ENCODE results near the gene MTIF2. TPM values are rescaled to one million over a fixed set of nuclear protein-coding genes. Genes with fewer than 3 reads are reported as not detected.
"Not testable (repeated sequence)": the region's sequence is repeated elsewhere in the genome, so short reads cannot be mapped to it uniquely, and the experiment has no call there.

MTIF2 gene
- total RNA-seq, 2 experiments from 2014 or later, result 43.9 to 44.2 TPM

DNA sequence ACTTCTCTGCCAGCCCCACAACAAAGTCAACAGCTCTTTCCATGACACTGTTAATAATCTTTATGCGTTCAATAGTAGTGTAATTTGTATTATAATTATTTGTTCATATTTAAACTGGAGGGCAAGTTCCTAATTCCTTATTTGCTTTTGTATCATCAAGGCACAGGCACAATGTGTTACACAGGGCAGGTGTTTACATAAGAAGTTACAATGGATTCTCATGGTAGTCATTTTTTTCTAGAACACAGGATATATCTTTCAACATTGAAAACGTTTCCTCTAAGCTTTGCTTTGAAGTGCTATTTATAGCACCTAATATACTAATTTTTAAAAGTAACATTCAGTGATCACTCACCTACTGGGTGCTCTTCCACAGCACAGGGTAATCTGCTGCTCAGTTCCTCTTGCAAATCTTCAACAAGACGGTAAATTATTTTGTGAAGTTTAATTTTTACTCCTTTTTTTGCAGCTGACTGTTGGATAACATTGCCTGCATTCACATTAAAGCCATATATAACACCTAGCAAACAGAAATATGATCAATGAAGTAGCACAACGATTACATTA is 29.3 kb downstream of the MTIF2 start:
- CTCF ChIA-PET, result no interaction called here
- intact Hi-C loops (cut with micrococcal nuclease), result no loop called here
- H3K4me3 Mint-ChIP-seq, result no peak overlapping the region
- H3K27me3 Mint-ChIP-seq (ENCODE audit: low read depth), result no peaks in the 10 kb centered on the region
- H3K9me3 Mint-ChIP-seq, result no peaks in the 10 kb centered on the region
- peaks cover 26% of the 10 kb centered on the region for H3K36me3 Mint-ChIP-seq (ENCODE audit: low read depth)
- peaks cover 18% of the 10 kb centered on the region for H3K4me1 Mint-ChIP-seq (ENCODE audit: low read depth)
- H3K27ac Mint-ChIP-seq, result no peak overlapping the region
- DNase-seq, result no peak

DNA sequence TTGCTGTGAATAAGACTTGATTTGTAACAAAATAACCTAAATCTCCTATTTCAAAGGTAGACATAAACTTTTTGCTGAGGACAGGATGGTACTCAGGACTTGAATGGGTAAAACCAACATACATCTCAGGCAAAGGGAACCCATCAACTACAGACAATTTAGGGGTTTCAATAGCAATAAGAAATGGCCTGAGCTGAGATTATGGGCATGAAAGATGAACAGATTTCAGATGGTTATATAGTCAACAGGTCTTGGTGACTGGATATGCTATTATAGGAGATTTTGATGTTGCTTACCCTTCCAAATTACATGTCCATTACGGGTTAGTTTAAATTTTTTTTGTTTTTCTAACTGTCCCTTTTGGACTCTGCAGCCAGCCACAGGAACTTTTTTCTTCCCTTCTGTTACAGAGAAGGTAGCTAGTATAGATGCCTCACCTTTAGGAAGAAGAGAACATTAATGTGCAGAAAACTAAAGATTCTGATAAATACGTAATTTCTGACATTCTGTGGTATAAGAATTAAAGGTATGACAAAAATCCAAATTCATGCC is 32.0 kb downstream of the MTIF2 start:
- intact Hi-C loops (cut with micrococcal nuclease), result no loop called here
- Mint-ChIP-seq H3K36me3 (ENCODE audit: low read depth) (peaks cover 40% of the 10 kb centered on the region), H3K27ac (no peak overlapping the region), H3K9me3 (no peaks in the 10 kb centered on the region), H3K4me3 (no peak overlapping the region), H3K27me3 (ENCODE audit: low read depth) (no peaks in the 10 kb centered on the region), H3K4me1 (ENCODE audit: low read depth) (peaks cover 30% of the 10 kb centered on the region)
- no peak for DNase-seq
- CTCF ChIA-PET, result no interaction called here

DNA sequence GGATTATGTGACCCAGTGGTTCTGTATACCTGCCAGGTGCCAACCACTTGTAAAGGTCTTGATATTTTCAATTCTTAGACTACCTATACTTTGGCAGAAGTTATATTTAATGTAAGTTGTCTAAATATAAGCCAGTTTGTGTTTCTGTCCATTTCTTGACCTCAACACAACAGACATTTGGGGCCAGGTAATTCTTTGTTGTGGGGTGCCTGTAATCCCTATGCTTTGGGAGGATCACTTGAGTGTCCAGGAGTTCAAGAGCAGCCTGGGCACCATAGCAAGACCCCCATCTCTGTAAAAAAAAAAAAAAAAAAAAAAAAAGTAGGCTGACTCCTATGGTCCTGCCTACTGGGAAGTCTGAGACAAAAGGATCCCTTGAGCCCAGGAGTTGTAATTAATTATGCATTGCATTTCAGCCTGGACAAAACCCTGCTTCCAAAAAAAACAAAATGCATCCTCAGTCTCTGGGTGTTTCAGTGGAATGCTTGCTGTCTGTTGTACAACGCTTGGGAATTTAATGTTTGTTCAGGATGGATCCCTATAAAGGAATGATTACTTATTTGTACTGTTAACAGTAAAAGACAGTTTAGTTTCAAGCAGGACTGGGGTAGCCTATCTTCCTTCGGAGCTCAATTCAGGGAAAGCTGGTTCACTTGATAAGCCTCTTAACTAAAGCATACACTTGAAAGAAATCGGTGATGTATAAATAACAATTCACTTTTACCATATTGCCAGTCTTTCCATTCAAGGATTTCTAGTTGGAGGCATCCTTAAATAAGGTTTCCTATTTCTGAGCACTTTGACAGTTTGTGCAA is 33.1 kb downstream of the MTIF2 start:
- H3K4me3 Mint-ChIP-seq, result no peak overlapping the region
- no peak for DNase-seq
- CTCF ChIA-PET, result no interaction called here
- H3K27me3 Mint-ChIP-seq (ENCODE audit: low read depth), result no peaks in the 10 kb centered on the region
- H3K9me3 Mint-ChIP-seq, result no peaks in the 10 kb centered on the region
- H3K27ac Mint-ChIP-seq, result peak overlapping the region; percentile 36
- H3K36me3 Mint-ChIP-seq (ENCODE audit: low read depth), result peaks cover 40% of the 10 kb centered on the region
- H3K4me1 Mint-ChIP-seq (ENCODE audit: low read depth), result peaks cover 34% of the 10 kb centered on the region
- intact Hi-C loops (cut with micrococcal nuclease), result no loop called here

DNA sequence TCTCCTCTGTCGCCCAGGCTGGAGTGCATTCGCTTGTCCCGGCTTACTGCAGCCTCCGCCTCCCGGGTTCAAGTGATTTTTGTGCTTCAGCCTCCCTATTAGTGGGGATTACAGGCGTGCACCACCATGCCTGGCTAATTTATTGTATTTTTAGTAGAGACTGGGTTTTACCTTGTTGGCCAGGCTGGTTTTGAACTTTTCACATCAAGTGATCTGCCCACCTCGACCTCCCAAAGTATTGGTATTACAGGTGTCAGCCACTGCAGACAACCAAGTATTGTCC is 35.4 kb downstream of the MTIF2 start:
- DNase-seq, result no peak
- no peaks in the 10 kb centered on the region for H3K9me3 Mint-ChIP-seq
- H3K27me3 Mint-ChIP-seq (ENCODE audit: low read depth), result no peaks in the 10 kb centered on the region
- H3K4me3 Mint-ChIP-seq, result peak overlapping the region; percentile 97
- H3K27ac Mint-ChIP-seq, result peak overlapping the region; percentile 95
- intact Hi-C loops (cut with micrococcal nuclease), result loop anchor here (2.0 to 5.0 kb wide), 4 partner anchors 661 to 1466 kb away; partner anchors contain the start of genes CHAC2 and PSME4
- H3K36me3 Mint-ChIP-seq (ENCODE audit: low read depth), result peaks cover 40% of the 10 kb centered on the region
- CTCF ChIA-PET, result no interaction called here
- peaks cover 43% of the 10 kb centered on the region for H3K4me1 Mint-ChIP-seq (ENCODE audit: low read depth)

DNA sequence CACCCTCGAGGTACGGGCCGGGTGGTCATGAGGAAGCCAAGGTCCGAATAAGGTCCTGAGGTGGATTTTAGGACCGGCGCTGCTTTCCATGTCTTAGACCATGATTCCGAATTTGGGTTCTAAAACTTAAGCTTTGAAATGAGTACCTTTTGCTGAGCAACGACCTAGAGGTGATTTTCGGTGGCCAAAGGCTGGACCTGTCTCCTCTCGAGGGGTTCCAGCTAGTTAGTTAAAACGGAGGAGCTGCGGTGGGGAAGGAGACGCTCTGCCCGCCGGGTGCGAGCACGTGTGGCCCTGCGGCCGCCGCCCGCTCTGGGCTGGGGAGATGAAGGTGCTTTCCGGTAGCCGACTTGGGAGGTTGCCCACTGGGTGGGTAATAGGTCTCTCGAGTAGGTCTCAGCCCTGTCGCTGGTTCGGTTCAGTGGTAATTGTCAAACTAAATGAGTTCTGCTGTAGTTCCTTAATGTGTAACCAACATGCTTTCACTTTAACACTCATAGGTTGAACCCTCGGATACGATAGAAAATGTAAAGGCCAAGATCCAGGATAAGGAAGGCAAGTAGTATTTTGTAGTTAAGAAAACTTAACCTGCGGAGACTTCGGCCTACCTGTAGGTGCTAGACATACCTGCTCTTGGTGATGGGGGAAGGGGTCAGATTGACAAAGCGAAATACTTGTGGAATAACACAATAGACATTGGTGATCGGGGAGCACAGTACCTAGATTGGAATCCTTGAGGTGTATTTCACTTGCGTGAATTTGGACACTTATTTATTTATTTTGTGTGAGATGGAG is 36.0 kb downstream of the MTIF2 start:
- H3K27me3 Mint-ChIP-seq (ENCODE audit: low read depth), result no peaks in the 10 kb centered on the region
- peak overlapping the region; percentile 97 for H3K4me3 Mint-ChIP-seq
- H3K9me3 Mint-ChIP-seq, result no peaks in the 10 kb centered on the region
- intact Hi-C loops (cut with micrococcal nuclease), result loop anchor here (1.0 to 5.0 kb wide), 15 partner anchors 10 to 1466 kb away; partner anchors contain the start of genes CFAP36, CHAC2, EML6 and MTIF2
- peaks cover 47% of the 10 kb centered on the region for H3K4me1 Mint-ChIP-seq (ENCODE audit: low read depth)
- CTCF ChIA-PET, result no interaction called here
- H3K36me3 Mint-ChIP-seq (ENCODE audit: low read depth), result peaks cover 39% of the 10 kb centered on the region
- peak overlapping the region; percentile 95 for H3K27ac Mint-ChIP-seq
- peak; percentile 59 for DNase-seq

DNA sequence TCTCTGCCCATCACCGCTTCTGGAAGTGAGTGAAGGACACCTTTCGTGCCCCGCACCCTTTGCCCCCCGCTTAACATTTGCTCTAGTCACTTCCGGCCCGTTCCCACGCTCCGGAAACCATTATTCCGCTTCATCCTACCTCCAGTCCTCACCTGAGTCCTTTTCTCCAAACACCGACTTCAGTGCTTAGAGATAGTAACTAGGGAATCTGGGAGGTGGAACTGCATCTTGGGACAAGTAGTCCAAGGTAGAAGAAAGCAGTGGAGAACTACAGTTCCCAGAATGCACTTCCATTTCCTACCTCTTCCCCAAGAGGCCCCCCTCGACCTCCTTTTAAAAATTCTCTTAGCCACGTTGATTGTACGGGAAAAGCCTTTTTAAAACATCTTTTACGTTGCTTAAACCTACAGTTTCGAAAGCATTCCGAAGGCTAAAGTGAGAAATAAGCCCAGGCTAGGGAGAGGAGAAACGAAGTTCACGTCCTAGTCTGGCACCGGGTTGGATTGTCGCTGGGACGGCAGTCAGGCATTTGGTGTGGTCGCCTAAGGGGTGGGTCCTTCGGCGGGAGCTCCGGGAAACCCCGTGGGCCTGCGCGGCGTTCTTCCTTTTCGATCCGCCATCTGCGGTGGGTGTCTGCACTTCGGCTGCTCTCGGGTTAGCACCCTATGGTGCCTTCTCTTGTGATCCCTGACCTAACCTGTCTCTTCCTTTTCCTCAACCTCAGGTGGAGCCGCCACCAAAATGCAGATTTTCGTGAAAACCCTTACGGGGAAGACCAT is 36.8 kb downstream of the MTIF2 start, which contains the start of the genes CLHC1 and RPS27A:
TSS of gene CLHC1 (minus strand) at position 210 of the 779 bp plus-strand sequence. CDS start 9,882 bp downstream, outside the sequence.
TSS of gene RPS27A (plus strand) at position 605 of the 779 bp plus-strand sequence. CDS start at position 742, 137 bp downstream.
- Mint-ChIP-seq H3K27ac (peak within 1 kb of the TSS; percentile 95), H3K4me1 (ENCODE audit: low read depth) (peaks cover 52% of the 10 kb centered on the region), H3K4me3 (peak within 1 kb of the TSS; percentile 97), H3K27me3 (ENCODE audit: low read depth) (no peaks in the 10 kb centered on the region), H3K9me3 (no peaks in the 10 kb centered on the region), H3K36me3 (ENCODE audit: low read depth) (peaks cover 41% of the 10 kb centered on the region)
- intact Hi-C loops (cut with micrococcal nuclease), result loop anchor here (1.0 to 5.0 kb wide), 15 partner anchors 9 to 1465 kb away; partner anchors contain the start of genes CFAP36, CHAC2, EML6 and MTIF2
- peak; percentile 94 for DNase-seq
- CTCF ChIA-PET, result no interaction called here

DNA sequence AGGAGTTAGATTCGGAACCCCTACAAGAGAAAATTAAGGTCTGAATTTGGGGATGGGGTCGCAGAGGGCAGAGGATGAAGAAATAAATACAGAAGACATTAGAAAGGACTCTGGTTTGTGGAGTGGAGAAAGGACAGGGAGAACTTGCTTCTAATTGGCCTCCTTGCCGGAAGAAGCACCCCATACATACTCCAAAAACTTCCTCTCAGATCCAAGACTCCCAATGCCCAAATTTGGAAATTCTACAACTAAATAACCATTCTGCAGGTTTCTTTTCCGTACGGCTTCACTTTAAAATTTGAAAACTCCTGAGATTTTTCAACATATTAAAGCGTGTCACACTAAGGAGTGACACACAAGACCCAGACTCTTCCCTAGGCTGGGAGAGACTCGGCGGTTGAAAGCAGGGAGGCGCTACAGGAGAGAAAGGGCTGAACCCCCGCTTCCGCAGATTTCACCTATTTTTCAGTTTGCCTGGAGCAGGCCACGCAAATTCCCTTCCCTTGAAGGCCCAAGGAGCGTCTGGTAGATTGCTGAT is 37.4 kb downstream of the MTIF2 start:
- peak overlapping the region; percentile 95 for H3K27ac Mint-ChIP-seq
- H3K36me3 Mint-ChIP-seq (ENCODE audit: low read depth), result peaks cover 41% of the 10 kb centered on the region
- DNase-seq, result no peak
- H3K4me1 Mint-ChIP-seq (ENCODE audit: low read depth), result peaks cover 53% of the 10 kb centered on the region
- H3K27me3 Mint-ChIP-seq (ENCODE audit: low read depth), result no peaks in the 10 kb centered on the region
- peak overlapping the region; percentile 97 for H3K4me3 Mint-ChIP-seq
- CTCF ChIA-PET, result no interaction called here
- intact Hi-C loops (cut with micrococcal nuclease), result loop anchor here (1.0 to 5.0 kb wide), 15 partner anchors 8 to 1464 kb away; partner anchors contain the start of genes CFAP36, CHAC2, EML6 and MTIF2
- H3K9me3 Mint-ChIP-seq, result no peaks in the 10 kb centered on the region

DNA sequence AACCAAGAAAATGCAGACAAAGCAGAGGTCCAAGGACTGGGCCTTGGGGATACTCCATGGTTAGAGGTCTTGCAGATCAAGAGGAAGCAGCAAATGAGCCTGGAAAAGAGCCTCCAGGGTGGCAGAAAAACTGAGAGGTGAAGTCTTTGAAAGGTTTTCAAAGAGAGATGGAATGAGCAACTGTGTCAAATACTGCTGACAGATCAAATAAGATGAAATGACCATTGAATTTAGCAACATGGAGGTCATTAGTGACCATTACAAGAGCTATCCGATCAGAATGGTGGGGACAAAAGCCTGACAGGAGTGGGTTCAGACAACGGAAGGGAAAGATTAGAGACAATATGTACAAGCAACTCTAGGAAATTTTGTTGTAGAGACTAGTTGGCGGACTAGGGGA is 38.5 kb downstream of the MTIF2 start:
- Mint-ChIP-seq H3K36me3 (ENCODE audit: low read depth) (peaks cover 38% of the 10 kb centered on the region), H3K9me3 (no peaks in the 10 kb centered on the region), H3K27ac (no peak overlapping the region), H3K4me3 (peak overlapping the region; percentile 43), H3K27me3 (ENCODE audit: low read depth) (no peaks in the 10 kb centered on the region), H3K4me1 (ENCODE audit: low read depth) (peaks cover 46% of the 10 kb centered on the region)
- CTCF ChIA-PET, result no interaction called here
- no peak for DNase-seq
- intact Hi-C loops (cut with micrococcal nuclease), result loop anchor here (5.0 kb wide), 3 partner anchors 658 to 1463 kb away; partner anchors contain the start of gene CHAC2

DNA sequence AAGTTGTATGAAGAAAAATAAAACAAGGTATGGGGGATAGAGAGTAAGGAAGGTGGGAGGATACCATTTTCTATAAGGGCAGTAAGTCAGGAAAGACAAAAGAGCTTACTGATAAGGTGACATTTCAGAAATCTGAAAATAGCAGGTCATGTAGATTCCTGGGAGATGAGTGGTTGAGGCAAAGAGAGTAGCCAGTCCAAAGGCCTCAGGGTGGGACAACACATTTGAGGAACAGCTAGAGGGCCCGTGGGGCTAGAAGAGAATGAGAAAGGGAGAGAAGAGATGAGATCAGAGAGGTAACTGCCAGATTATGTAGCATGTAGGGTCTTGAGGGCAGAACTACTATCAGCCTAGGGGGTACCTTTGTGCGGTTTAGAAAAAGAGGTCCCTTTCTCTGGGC is 39.8 kb downstream of the MTIF2 start:
- peaks cover 30% of the 10 kb centered on the region for H3K36me3 Mint-ChIP-seq (ENCODE audit: low read depth)
- peak overlapping the region; percentile 32 for H3K27ac Mint-ChIP-seq
- no peak for DNase-seq
- peaks cover 34% of the 10 kb centered on the region for H3K4me1 Mint-ChIP-seq (ENCODE audit: low read depth)
- H3K27me3 Mint-ChIP-seq (ENCODE audit: low read depth), result no peaks in the 10 kb centered on the region
- CTCF ChIA-PET, result no interaction called here
- no peak overlapping the region for H3K4me3 Mint-ChIP-seq
- H3K9me3 Mint-ChIP-seq, result no peaks in the 10 kb centered on the region
- intact Hi-C loops (cut with micrococcal nuclease), result no loop called here

DNA sequence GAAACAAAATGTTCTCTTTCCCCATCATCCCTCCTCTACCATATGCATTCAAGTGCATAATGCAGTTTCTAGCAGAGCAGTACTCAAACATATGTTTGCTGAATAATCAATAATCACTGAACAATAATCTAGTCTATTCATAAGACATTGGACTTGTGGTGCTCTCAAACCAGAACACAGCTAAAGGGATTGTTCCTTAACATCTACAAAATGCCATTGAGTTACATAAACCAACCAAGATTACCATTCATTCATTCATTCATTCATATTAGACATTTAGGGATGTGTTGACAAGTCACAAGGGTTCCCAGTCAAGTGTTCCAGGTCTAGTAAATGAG is 40.8 kb downstream of the MTIF2 start:
- CTCF ChIA-PET, result no interaction called here
- Mint-ChIP-seq H3K27me3 (ENCODE audit: low read depth) (no peaks in the 10 kb centered on the region), H3K27ac (peak overlapping the region; percentile 66), H3K4me1 (ENCODE audit: low read depth) (peaks cover 28% of the 10 kb centered on the region), H3K36me3 (ENCODE audit: low read depth) (peaks cover 21% of the 10 kb centered on the region), H3K4me3 (no peak overlapping the region), H3K9me3 (no peaks in the 10 kb centered on the region)
- intact Hi-C loops (cut with micrococcal nuclease), result no loop called here
- no peak for DNase-seq

DNA sequence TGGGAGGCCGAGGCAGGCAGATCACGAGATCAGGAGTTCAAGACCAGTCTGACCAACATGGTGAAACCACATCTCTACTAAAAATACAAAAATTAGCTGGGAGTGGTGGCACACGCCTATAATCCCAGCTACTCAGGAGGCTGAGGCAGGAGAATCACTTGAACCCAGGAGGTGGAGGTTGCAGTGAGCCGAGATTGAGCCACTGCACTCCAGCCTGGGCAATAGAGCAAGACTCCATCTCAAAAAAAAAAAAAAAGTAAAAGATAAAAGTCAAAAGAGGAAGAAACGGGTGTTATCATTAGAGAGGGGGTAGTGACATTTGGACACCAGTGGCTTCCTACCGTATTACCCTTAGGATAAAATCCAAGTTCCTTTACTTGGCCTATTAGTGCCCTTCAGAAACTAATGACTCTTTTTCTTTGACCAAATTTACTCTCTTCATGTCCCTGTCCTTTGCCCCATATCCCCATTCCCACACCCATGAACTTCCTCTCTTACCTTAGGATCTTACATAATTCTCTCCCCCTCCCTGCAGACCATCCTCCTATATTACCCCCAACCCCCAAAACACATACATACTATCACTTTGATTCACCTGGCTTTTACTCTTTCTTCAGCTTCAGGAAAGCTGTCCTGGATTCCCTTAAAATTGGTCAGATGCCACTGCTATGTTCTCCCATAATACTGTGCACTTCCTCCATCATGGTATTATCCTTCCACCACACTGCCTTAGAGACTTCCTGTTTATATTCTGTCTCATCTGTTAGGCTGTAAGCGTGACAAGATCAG is 41.4 kb downstream of the MTIF2 start:
- DNase-seq; intact Hi-C loops (cut with micrococcal nuclease); H3K9me3 Mint-ChIP-seq; H3K27me3 Mint-ChIP-seq (ENCODE audit: low read depth); H3K4me3 Mint-ChIP-seq; CTCF ChIA-PET: not testable (repeated sequence)
- Mint-ChIP-seq H3K36me3 (ENCODE audit: low read depth) (peaks cover 15% of the 10 kb centered on the region), H3K4me1 (ENCODE audit: low read depth) (peaks cover 30% of the 10 kb centered on the region), H3K27ac (peak overlapping the region; percentile 66)

Measured in activated naive CD4-positive, alpha-beta T cell treated with anti-CD3 and anti-CD28 coated beads for 36 hours (primary cell).